Body of pancreas (tissue), 4 donors: Measurements from ENCODE around the gene GAK. TPM values are rescaled to one million over a fixed set of nuclear protein-coding genes. Genes with fewer than 3 reads are reported as not detected.

Experiments
- ATAC-seq: fragments of 150-250 bp; one replicate; pipeline ENCODE4 v1.9.1; 2016
- DNase-seq, 4 donors: peaks; one replicate each; pipeline ENCODE4 v3.0.0-alpha.2; 2019
- H3K27ac ChIP-seq, 4 donors: fragments of 200-600 bp; sonication (generic); 1 replicate in 3 of 4; 2 replicates in 1 of 4; pipeline versions ENCODE4 v1.5.1 to v1.6.1; 2016 to 2019; ENCODE audit warnings: mild to moderate bottlenecking in 1 of 4, mixed read lengths in 1 of 4, moderate library complexity in 1 of 4
- H3K27me3 ChIP-seq, 2 donors: fragments of 200-600 bp; sonication (generic); one replicate each; pipeline ENCODE4 v1.6.0; 2016; ENCODE audit warnings: mild to moderate bottlenecking in 1 of 2
- H3K36me3 ChIP-seq, 2 donors: fragments of 200-600 bp; sonication (generic); replicated peaks in 1 of 2; 2 replicates each; pipeline ENCODE4 v1.5.1; 2016; ENCODE audit warnings: low read depth in 2 of 2; ENCODE audit not compliant: insufficient read depth in 1 of 2
- H3K4me1 ChIP-seq: fragments of 200-600 bp; sonication (generic); one replicate; pipeline ENCODE4 v1.6.0; 2016
- H3K4me3 ChIP-seq, 2 donors: fragments of 200-600 bp; sonication (generic); 1 replicate in 1 of 2; 2 replicates in 1 of 2; pipeline ENCODE4 v1.5.1; 2016 to 2019
- H3K9me3 ChIP-seq, 3 donors: fragments of 200-600 bp; sonication (generic); 1 replicate in 2 of 3; 2 replicates in 1 of 3; pipeline ENCODE4 v1.5.1; 2016
- CTCF ChIP-seq, 7 experiments: fragments of 450-650 bp in 4 of 7; fragments of 200-600 bp in 3 of 7; sonication (generic) in 3 of 7; IDR thresholded peaks; one replicate each; pipeline ENCODE4 v1.5.1; 2016 to 2019; ENCODE audit warnings: antibody characterized with exemption in 7 of 7
- POLR2A ChIP-seq, 3 donors: fragments of 450-650 bp; IDR thresholded peaks; one replicate each; pipeline ENCODE4 v1.6.1; 2016; ENCODE audit warnings: antibody characterized with exemption in 3 of 3, mild to moderate bottlenecking in 2 of 3
- WGBS, 2 donors: methylation state at CpG; one replicate each; pipeline ENCODE4 v1.1.5; 2017; 5-methylcytosine and 5-hydroxymethylcytosine counted together
- intact Hi-C: fragments of 100-400 bp; cut with DNase I; formaldehyde crosslinking; loops from one replicate; pipeline ENCODE4 v1.15.1; 2023
- total RNA-seq, 2 donors: library from RNA; depleted of rRNA; stranded (reverse); fragments of >200 nt; gene quantifications; one replicate each; pipeline ENCODE4 v1.1.0, GENCODE V29; 2016

Gene GAK
- total RNA-seq, 2 donors from 2014 or later = 126 to 127 TPM

- H3K4me3 ChIP-seq = no peak overlapping the region
- peak overlapping the region in 3 of 4 donors; percentile 63 to 83 (median 77) for H3K27ac ChIP-seq
- H3K4me1 ChIP-seq = peaks cover 24% of the 10 kb centered on the region
- H3K27me3 ChIP-seq = no peaks in the 10 kb centered on the region
- no peaks in the 10 kb centered on the region for H3K36me3 ChIP-seq
- WGBS, 2 donors = 62% methylated on average over 45 of the region's 46 CpGs; no CpG with 5 or more reads in 1 of the 2 donors
- intact Hi-C loops = no loop called here
- H3K9me3 ChIP-seq = peaks cover 0 to 5% (median 0%) of the 10 kb centered on the region in 3 donors
- DNase-seq (peak; percentile 67 to 83 (median 79)), ATAC-seq (peak; percentile 84)
- peak in 1 of 3 donors; percentile 13 for TF ChIP-seq POLR2A (IDR thresholded peaks at IDR 0.05)
- peak in 1 of 7 experiments; percentile 12 for TF ChIP-seq CTCF (IDR thresholded peaks at IDR 0.05)
Observed at GRCh38 chr4:835148-836002, 96.7 kb downstream of the GAK start.

DNA sequence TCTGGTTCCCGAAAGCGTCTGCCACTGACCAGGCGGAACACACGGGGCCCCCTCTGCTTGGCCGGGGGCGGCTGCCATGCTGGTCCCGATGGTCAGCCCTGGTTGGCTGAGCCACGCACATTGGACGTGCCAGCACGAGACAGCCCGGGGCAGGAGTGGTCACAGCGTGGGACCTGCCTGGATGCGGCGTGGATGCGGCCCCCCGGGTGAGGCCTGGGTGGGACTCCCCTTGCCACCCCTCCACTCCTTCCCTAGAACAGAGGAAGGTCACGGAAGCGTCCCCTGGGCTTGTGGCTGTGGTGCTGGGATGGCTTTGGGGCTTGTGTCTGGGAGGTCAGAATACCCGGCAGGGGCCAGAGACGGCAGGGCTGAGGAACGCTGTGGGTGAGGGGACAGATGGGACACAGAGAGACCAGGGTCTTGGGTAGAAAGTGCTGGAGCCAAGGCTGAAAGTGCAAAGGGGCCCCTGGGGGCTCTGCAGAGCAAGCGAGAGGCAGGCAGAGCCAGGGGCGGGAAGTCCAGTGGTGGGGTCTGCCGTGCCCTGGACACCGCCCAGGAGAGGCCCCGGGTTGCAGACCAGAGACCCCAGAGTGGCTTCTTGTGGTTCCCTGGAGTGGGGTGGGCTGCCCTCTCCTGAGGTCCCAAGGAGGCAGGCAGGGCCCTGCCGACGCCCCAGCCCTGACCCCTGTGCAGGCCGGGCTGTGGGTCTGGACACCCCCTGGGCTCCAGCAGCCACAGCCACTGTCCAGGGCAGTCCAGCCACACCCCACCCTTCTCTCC is 97.6 kb downstream of the GAK start:
- peak in 1 of 4 donors; percentile 7 for DNase-seq

DNA sequence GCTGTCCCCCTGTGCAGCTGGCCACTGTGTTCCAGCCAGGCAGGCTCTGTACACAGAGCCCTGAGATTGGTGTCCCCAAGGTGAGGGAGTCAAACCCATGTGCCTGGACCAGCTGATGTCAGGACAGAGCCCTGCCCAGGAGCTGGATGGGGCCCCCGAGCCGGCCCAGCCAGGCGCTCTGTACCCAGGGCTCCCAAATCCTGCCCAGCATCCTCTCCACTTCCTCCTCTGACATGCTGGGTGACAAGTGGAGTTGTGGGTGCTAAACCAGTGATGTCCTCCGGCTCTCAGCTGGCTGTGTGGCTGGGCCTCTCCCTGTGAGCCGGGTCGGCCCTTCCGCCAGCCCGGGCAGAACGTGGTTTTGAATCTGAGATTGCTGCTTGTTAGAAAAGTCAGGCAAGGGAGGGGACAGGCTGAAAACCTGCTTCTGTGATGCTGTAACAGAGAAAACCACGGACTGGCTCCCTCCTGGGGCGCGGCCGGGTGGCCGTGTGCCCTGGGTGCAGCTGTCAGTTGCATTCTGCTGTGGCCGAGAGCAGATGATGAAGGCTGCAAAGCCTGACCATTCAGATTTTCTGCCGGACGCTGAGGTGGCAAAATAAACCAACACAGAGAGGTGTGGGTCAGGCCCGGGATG is 98.3 kb downstream of the GAK start:
- Histone ChIP-seq H3K27me3 (no peaks in the 10 kb centered on the region), H3K27ac (no peak overlapping the region), H3K4me3 (no peak overlapping the region), H3K36me3 (no peaks in the 10 kb centered on the region), H3K4me1 (peaks cover 26% of the 10 kb centered on the region), H3K9me3 (peaks cover 0 to 5% (median 0%) of the 10 kb centered on the region in 3 donors)
- ATAC-seq (no peak), DNase-seq (peak in 1 of 4 donors; percentile 4)
- WGBS, 2 donors = 73 to 74% methylated on average over 9 to 18 of the region's 18 CpGs
- TF ChIP-seq CTCF (IDR thresholded peaks at IDR 0.05) (no peak), POLR2A (IDR thresholded peaks at IDR 0.05) (no peak)
- intact Hi-C loops = no loop called here

More for the DNA sequence above, 97.6 kb downstream of the GAK start:
- Histone ChIP-seq H3K4me3 (no peak overlapping the region), H3K27ac (no peak overlapping the region), H3K9me3 (peaks cover 0 to 5% (median 0%) of the 10 kb centered on the region in 3 donors), H3K27me3 (no peaks in the 10 kb centered on the region), H3K36me3 (no peaks in the 10 kb centered on the region), H3K4me1 (peaks cover 24% of the 10 kb centered on the region)
- 83 to 85% methylated on average over 10 to 27 of the region's 29 CpGs for WGBS, 2 donors
- intact Hi-C loops = no loop called here
- no peak for ATAC-seq
- no peak for TF ChIP-seq POLR2A (IDR thresholded peaks at IDR 0.05)

- peaks cover 0 to 5% (median 0%) of the 10 kb centered on the region in 3 donors for H3K9me3 ChIP-seq
- no peak overlapping the region for H3K4me3 ChIP-seq
- WGBS, 2 donors = 59 to 84% methylated on average over 6 to 10 of the region's 10 CpGs
- H3K4me1 ChIP-seq = peaks cover 33% of the 10 kb centered on the region
- H3K36me3 ChIP-seq = no peaks in the 10 kb centered on the region
- DNase-seq = no peak
- TF ChIP-seq POLR2A (IDR thresholded peaks at IDR 0.05) (no peak), CTCF (IDR thresholded peaks at IDR 0.05) (no peak)
- no peaks in the 10 kb centered on the region for H3K27me3 ChIP-seq
- ATAC-seq = no peak
- intact Hi-C loops = no loop called here
- H3K27ac ChIP-seq = no peak overlapping the region
Observed at GRCh38 chr4:833156-833555, 99.0 kb downstream of the GAK start.
